Hematopoietic multipotent progenitor cell (in vitro differentiated cells): ENCODE measurements around the gene STUB1. TPM values are rescaled to one million over a fixed set of nuclear protein-coding genes. Genes with fewer than 3 reads are reported as not detected.
A peak's percentile ranks its signal among the peaks of the same experiment; 100 is the strongest.

Experiments
- DNase-seq, 3 donors: peaks; one replicate each; pipeline ENCODE4 v3.0.0-alpha.2; 2011 to 2015; ENCODE audit warnings: low read depth in 2 of 3, low spot score in 2 of 3
- total RNA-seq: library from RNA; depleted of rRNA; stranded (reverse); fragments of >200 nt; gene quantifications from one replicate; pipeline ENCODE4 v1.2.3, GENCODE V29; 2012

STUB1 gene
- total RNA-seq, 1 donor: 73.2 TPM

GRCh38 chr16:722835-723633 lies 42.8 kb downstream of the STUB1 start:
- no peak for DNase-seq

- no peak for DNase-seq
Measured at GRCh38 chr16:723695-724094, 43.5 kb downstream of the STUB1 start.

GRCh38 chr16:724188-725040 lies 44.2 kb downstream of the STUB1 start:
- DNase-seq: no peak

GRCh38 chr16:725041-725376 lies 44.8 kb downstream of the STUB1 start:
- DNase-seq: no peak

GRCh38 chr16:725463-726187 lies 45.4 kb downstream of the STUB1 start:
- DNase-seq: no peak

GRCh38 chr16:726188-726437 lies 45.9 kb downstream of the STUB1 start:
- no peak for DNase-seq

- DNase-seq: no peak
Measured at GRCh38 chr16:726438-727290, 46.5 kb downstream of the STUB1 start, which contains the start of the genes CCDC78 and HAGHL. CCDC78 (minus strand) TSS chr16:726443; CDS start chr16:726367, 76 bp downstream. HAGHL (plus strand) TSS chr16:727106; CDS start chr16:727510, 404 bp downstream.

- no peak for DNase-seq
Measured at GRCh38 chr16:727291-727977, 47.2 kb downstream of the STUB1 start.

- DNase-seq: peak in 1 of 3 donors; percentile 47
Measured at GRCh38 chr16:728131-728889, 48.1 kb downstream of the STUB1 start.

- DNase-seq: no peak
Measured at GRCh38 chr16:728890-729744, 48.9 kb downstream of the STUB1 start.

- no peak for DNase-seq
Measured at GRCh38 chr16:729768-730665, 49.8 kb downstream of the STUB1 start.

GRCh38 chr16:730666-731509 lies 50.7 kb downstream of the STUB1 start:
- DNase-seq: no peak

GRCh38 chr16:732332-732731 lies 52.1 kb downstream of the STUB1 start:
- DNase-seq: no peak
